Measurements from ENCODE around the gene CCNDBP1.

Gene CCNDBP1

DNA sequence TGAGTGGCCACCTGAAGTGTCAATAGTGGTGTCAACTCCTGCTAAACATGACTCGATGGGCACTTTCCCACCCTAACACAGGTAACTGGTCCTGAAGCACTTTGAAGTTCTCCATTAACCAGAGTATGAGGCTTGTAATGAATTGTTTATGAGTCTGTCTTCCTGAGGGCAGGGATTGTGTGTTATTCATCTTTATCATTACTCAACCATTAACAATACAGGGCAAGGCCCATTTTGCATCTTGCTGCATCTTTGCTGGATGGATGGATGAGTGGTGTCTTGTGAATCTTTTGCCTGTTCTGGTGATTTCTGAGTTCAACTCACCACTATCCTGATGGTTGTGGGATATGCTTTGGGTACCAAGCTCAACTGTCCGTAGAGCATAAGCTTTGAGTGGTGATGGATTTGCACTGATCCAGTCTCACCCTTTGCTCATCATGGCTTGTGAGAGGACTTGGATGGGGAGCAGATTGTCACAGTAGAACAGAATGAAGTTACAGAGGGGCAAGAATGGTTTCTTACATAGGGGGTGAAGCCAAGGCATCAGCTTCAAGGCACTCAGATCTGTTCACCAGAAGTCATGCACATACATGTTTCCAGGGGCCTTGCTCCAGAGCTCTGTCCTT is 57.9 kb downstream of the CCNDBP1 start:
- DNase-seq (ENCODE audit: low read depth in 2 of 2): no peak

- DNase-seq (ENCODE audit: low read depth in 2 of 2): no peak
Observed at GRCh38 chr15:43244092-43244491, 58.9 kb downstream of the CCNDBP1 start.

DNA sequence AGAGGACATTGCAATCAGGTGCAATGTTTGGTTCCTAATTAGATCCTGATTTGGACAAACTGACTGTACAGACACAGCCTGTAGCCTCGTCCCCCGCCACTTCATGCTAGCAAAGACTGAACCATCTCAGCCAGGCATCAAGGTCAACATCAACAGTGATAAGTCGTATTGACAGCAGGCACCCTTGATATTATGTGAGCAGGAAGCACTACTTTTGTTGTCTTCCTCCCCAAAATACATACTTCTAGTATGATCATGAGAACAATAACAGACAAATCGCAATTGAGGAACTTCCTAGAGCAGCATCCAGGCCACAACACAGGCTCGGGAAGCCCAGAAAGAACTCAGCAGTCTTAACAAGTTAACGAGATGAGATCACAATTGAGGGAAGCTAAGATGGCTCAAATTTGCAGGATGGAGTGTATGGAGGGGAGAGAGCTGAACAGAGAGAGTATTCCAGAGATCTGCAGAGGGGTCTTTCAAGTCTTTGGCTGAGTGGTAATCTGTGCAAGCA is 61.1 kb downstream of the CCNDBP1 start:
- DNase-seq (ENCODE audit: low read depth in 2 of 2): no peak

All from fibroblast of skin of left biceps (primary cell).